Neuron (in vitro differentiated cells): Measurements from ENCODE around the gene LRRC49.

Experiments used
- H2AFZ ChIP-seq: one replicate; pipeline ENCODE4 v1.6.1; 2013; ENCODE audit warnings: low read depth, mild to moderate bottlenecking, inconsistent platforms, low read length, moderate library complexity
- H3K27me3 ChIP-seq: one replicate; pipeline ENCODE4 v1.6.1; 2013; ENCODE audit warnings: low read length; ENCODE audit not compliant: insufficient read depth
- H3K36me3 ChIP-seq: one replicate; pipeline ENCODE4 v1.6.1; 2013; ENCODE audit warnings: low read length; ENCODE audit not compliant: insufficient read depth
- H3K4me1 ChIP-seq: one replicate; pipeline ENCODE4 v1.6.1; 2013; ENCODE audit warnings: low read length; ENCODE audit not compliant: insufficient read depth
- H3K4me3 ChIP-seq: 2 replicates; pipeline ENCODE4 v1.5.1; 2013; ENCODE audit warnings: mild to moderate bottlenecking, low read length, moderate library complexity
- H3K9me3 ChIP-seq: one replicate; pipeline ENCODE4 v1.6.1; 2013; ENCODE audit warnings: low read length

LRRC49 gene

DNA sequence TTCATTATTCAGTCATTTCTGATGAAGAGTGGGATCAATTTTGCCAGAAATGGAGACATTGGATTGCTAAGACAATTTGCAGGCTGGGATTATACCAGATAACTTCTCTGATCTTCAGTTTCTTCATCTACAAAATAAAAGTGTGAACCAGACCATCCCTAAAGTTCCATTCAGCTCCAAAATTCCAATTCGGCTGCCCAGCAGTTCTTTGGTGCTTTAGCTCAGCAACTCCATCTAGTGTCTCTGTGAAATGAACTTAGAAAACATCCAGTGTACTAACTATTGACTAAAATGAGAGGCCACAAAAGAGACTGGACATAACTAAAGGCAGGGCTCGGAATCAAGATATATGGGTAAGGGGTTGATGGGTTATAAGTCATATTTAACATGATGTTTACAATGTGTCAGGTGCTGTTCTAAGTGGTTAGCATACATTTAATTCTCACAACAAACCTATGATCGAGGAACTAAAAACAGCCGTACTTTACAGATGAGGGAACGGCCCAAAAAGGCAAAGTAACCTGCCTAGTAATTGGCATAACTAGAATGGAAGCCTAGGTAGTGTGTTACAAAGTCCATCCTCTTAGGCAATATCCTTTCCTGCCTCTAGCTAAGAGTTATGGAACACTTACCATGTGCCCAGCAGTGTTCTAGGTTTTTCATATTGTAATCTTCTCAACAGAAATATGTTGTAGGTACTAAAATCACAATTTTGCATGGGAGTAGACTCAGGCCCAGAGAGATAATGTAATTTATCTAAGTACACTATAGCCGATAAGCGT is 17.4 kb upstream of the LRRC49 start:
- Histone ChIP-seq H3K4me1 (no peaks in the 10 kb centered on the region), H3K4me3 (no peak overlapping the region), H3K36me3 (no peaks in the 10 kb centered on the region), H3K27me3 (no peaks in the 10 kb centered on the region), H2AFZ (no peak overlapping the region), H3K9me3 (no peaks in the 10 kb centered on the region)

DNA sequence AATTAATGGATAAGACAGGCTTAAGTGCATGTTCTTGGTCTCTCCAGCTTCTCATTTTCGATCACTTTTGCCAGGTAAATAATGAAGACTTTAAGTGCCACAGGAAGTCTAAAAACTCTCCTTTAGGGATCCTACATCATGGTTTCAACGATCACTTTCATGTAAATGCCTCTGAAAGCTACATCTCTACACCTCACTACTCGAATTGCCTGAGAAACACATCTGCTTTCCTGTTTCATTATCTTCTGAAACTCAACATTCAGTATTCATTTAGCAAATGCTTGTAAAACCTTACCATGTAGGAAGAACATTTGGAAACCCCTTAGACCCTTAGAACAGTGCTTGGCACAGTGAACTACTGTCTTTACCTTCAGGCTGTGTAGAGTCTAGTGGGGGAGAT is 16.6 kb upstream of the LRRC49 start:
- Histone ChIP-seq H2AFZ (no peak overlapping the region), H3K4me3 (no peak overlapping the region), H3K27me3 (no peaks in the 10 kb centered on the region), H3K9me3 (no peaks in the 10 kb centered on the region), H3K4me1 (no peaks in the 10 kb centered on the region), H3K36me3 (no peaks in the 10 kb centered on the region)

DNA sequence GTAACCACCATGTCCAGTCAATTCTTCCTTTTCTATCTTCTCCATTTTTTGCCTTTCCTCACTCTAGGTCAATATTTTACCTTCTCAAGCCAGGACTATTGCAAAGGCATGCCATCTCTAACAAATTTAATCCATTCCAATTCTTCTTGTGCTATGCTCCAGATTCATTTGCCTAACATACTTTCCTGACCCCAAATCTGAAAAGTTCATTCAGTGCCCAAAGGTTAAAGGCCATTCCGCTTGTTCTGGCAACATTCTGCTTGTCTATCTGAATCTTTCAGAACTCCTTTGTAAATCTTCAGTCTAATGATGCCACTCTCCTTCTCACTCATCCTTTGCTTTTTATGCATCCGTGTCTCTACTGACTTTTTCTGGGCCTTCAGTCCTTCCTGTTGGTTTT is 15.9 kb upstream of the LRRC49 start:
- Histone ChIP-seq H3K27me3 (no peaks in the 10 kb centered on the region), H3K9me3 (no peaks in the 10 kb centered on the region), H3K36me3 (peaks cover 3% of the 10 kb centered on the region), H2AFZ (no peak overlapping the region), H3K4me3 (no peak overlapping the region), H3K4me1 (no peaks in the 10 kb centered on the region)

DNA sequence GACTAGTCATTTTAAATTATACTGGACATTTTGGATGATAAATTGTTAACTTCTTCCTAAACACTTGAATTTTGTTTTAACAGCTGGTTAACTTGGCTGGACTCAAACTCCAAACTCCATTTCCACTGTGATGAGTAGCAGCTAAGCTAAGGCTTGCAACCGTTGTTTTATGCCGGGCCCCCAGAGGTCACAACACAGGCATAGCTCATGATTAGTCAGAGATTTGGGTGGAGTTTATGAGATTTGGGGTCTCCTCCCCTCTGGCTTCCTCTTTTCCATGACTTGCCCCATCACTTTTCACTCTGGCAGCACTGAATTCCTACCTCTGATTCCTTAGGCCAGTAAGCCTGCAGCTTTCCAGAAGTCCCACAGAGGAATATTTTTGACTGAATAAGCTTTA is 13.2 kb upstream of the LRRC49 start:
- Histone ChIP-seq H3K27me3 (no peaks in the 10 kb centered on the region), H3K4me1 (no peaks in the 10 kb centered on the region), H3K36me3 (peaks cover 6% of the 10 kb centered on the region), H3K9me3 (no peaks in the 10 kb centered on the region), H2AFZ (no peak overlapping the region), H3K4me3 (no peak overlapping the region)

DNA sequence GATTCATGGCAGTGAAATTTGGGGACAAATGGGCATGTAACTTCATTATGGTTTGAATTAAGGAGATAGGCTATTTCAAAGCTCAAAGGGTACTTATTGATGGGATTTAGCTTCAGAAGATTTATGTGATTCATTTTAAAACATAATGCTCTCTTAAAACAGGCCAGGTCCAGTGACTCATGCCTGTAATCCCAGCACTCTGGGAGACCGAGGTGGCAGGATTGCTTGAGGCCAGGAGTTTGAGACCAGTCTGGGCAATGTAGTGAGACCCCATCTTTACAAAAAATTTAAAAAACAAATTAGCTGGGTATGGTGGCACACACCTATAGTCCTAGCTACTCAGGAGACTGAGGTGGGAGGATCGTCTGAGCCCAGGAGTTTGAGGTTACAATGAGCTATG is 11.8 kb upstream of the LRRC49 start:
- H3K4me1 ChIP-seq: no peaks in the 10 kb centered on the region
- peaks cover 6% of the 10 kb centered on the region for H3K36me3 ChIP-seq
- H3K27me3 ChIP-seq: no peaks in the 10 kb centered on the region
- no peak overlapping the region for H3K4me3 ChIP-seq
- no peaks in the 10 kb centered on the region for H3K9me3 ChIP-seq
- no peak overlapping the region for H2AFZ ChIP-seq

DNA sequence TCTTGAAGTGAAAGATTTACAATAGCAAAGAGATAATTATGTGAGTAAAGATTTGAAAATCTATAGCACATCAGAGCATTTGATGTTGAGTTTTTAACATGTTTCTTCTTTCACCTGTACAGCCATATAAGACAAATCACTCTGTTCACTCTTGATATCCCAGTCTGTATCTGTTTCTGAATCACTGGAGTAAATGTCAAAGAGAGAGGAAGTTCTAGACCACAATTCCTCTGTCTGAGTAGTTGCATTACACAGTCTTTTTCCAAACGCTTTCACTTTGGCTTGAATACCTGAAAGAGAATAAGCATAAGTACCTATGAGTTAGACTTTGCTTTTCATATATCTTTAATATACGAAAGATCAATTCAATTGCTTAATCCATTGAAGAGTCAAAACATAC is 10.3 kb upstream of the LRRC49 start:
- Histone ChIP-seq H3K4me1 (no peaks in the 10 kb centered on the region), H2AFZ (no peak overlapping the region), H3K9me3 (no peaks in the 10 kb centered on the region), H3K4me3 (no peak overlapping the region), H3K36me3 (peaks cover 6% of the 10 kb centered on the region), H3K27me3 (no peaks in the 10 kb centered on the region)

DNA sequence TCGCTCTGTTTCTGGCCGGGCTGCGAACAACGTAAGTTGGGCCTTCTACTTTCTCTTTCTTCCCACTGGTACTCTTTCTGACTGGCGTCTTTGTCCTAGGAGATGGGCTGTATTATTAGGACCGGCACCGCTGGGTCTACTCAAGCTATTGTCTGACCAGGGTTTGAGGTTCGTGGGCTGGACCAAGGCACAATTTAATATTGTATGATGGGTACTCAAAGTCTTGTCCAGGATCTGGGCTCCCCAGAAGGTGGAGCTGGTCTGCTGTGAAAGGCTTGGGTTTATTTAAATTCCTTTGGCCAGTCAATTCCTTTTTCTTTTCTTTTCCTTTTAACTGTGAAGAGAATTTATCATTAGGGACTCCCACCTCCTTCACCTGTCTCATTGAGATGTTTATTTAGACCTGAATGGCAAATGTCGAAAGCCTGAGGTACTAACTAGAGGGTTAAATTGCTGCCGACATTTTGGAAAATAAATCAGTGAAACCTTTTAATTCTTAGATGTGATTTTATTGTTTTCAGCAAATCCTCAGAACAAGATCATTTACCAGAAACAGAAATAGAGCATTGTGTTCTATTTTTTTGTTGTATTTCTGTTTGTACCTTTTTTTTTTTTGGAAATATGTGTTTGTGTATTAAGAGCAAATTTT is 410 bp downstream of the LRRC49 start:
- peaks cover 17% of the 10 kb centered on the region for H3K36me3 ChIP-seq
- H3K27me3 ChIP-seq: no peaks in the 10 kb centered on the region
- peak overlapping the region; percentile 83 for H2AFZ ChIP-seq
- peaks cover 18% of the 10 kb centered on the region for H3K4me1 ChIP-seq
- H3K9me3 ChIP-seq: no peaks in the 10 kb centered on the region
- peak overlapping the region; percentile 65 for H3K4me3 ChIP-seq

DNA sequence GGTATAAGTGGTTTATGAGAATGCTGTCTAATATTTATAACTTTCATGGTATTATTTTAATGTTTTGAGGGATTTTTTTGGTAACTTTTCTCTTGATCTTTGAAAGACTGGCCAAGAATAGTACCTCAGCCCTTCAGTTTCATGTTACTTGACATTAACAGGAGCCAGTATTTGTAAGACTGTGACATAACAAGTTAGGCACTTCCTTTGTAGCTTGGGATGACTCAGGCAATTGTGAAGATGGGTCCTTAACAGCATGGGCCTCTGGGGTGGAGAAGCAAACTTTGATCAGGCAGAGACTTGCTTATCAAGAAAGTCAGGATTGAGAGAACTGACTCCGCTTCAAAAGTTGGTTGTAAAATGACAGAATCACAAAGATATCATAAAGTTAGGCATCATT is 9.5 kb downstream of the LRRC49 start:
- H3K27me3 ChIP-seq: no peaks in the 10 kb centered on the region
- peaks cover 69% of the 10 kb centered on the region for H3K36me3 ChIP-seq
- no peak overlapping the region for H2AFZ ChIP-seq
- H3K4me1 ChIP-seq: no peaks in the 10 kb centered on the region
- H3K4me3 ChIP-seq: no peak overlapping the region
- H3K9me3 ChIP-seq: peaks cover 5% of the 10 kb centered on the region

DNA sequence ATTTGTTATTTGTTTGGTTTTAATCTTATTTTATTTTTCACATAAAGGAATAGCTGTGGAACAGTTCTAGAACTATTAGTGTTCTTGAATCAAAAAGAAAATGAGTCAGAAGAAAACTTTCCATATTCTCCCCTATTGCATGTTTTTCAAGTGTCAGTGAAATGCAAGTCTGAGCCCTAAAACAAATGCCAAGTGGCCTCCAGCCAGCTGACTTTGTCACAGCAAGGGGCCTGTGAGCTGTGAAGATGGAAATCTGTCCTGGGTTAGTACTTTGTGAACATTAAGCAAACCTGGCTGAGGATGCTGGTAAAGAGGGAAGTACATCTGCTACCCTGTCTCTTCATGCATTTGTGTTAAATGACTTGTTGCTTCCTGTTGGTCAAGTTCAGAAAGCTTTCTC is 14.2 kb downstream of the LRRC49 start:
- Histone ChIP-seq H3K4me3 (no peak overlapping the region), H3K27me3 (no peaks in the 10 kb centered on the region), H3K9me3 (peaks cover 19% of the 10 kb centered on the region), H3K36me3 (peaks cover 63% of the 10 kb centered on the region), H3K4me1 (no peaks in the 10 kb centered on the region), H2AFZ (no peak overlapping the region)

DNA sequence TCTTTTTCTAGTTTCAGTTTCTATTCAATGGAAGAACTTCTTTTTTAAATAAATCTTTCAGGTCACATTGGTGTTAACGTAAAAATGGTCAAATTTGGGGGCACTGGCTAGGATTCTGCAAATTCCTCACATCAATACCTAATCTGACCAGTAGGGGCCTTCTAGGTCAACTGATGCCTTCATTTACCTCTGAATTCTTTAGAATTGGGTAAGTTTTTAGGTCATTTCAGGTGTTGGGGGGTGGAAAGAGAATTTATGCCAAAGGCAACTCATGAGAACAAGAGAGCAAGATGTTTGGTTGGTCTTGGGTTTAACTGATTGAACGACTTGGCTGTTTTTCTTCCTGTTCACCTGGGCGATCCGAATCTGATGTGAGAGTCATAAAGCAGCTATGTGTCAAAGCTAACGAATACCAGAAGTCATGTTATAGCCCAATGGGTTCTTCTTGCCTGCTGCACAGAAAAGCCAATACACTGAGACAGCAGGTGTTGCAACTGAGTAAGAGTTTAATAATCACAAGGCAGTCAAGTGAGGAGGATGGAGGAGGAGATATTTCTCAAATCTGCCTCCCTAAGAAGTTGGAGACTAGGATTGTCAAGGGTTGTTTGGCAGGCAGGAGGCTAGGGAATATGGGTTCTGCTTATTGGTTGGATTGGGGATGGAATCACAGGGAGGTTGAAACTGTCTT is 15.3 kb downstream of the LRRC49 start:
- Histone ChIP-seq H3K4me3 (no peak overlapping the region), H3K36me3 (peaks cover 57% of the 10 kb centered on the region), H3K27me3 (no peaks in the 10 kb centered on the region), H2AFZ (no peak overlapping the region), H3K9me3 (peaks cover 19% of the 10 kb centered on the region), H3K4me1 (no peaks in the 10 kb centered on the region)

DNA sequence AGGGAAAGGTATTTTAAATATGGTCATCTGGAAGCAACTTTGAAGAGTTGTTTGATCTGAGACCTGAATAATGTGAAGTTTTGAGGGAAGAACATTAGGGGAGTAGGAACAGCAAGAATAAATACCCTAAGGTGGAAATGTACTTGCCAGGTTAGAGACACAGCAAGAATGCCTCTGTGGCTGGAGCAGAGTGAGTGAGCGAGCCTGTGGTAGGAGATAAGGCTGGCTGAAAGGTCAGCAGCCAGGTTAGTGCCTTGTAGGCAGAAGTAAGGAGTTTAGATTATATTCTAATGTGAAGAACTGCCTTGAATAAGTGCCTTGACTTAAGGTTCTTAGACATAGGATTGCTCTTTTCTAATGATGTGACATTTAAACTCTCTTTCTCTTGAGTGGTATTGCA is 18.3 kb downstream of the LRRC49 start:
- H3K27me3 ChIP-seq: no peaks in the 10 kb centered on the region
- no peaks in the 10 kb centered on the region for H3K4me1 ChIP-seq
- H3K4me3 ChIP-seq: no peak overlapping the region
- H3K9me3 ChIP-seq: peaks cover 19% of the 10 kb centered on the region
- H2AFZ ChIP-seq: no peak overlapping the region
- H3K36me3 ChIP-seq: peaks cover 42% of the 10 kb centered on the region

DNA sequence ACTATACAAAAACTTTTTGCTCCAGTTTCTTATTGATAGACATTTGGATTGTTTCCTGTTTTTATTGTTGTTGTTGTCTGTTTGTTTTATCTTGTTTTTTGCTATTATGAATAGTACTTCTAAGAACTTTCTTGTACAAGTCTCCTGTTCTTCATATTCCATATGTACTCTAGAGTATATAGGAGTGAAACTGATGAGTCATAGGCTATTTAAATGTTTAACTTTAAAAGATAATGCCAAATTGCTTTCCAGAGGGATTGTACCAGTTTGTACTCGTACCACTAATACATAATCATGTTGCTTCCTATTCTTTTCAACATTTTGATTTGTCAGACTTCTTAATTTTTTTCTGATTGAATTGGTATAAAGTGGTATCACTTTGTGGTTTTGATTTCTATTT is 19.6 kb downstream of the LRRC49 start:
- Histone ChIP-seq H3K36me3 (peaks cover 33% of the 10 kb centered on the region), H3K27me3 (no peaks in the 10 kb centered on the region), H3K4me3 (no peak overlapping the region), H3K4me1 (no peaks in the 10 kb centered on the region), H2AFZ (no peak overlapping the region), H3K9me3 (peaks cover 17% of the 10 kb centered on the region)

DNA sequence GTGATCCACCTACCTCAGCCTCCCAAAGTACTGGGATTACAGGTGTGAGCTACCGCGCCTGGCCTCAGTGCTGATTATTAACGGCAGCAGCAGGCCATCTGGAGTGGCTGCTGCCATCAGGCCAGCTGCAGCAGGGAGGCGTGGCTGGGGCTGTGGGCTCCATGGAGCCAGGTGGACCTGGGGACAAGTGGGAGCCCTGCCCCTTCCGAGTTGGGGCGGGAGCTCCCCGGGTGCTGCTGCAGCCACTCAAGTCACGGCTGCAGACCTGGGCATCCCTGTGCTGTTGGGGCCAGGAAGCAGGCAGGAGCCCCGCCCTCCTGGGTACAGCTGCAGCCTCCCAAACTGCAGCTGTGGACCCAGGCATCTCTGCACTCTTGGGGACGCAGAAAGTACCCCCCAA is 23.9 kb downstream of the LRRC49 start:
- no peak overlapping the region for H2AFZ ChIP-seq
- no peaks in the 10 kb centered on the region for H3K27me3 ChIP-seq
- H3K4me3 ChIP-seq: no peak overlapping the region
- peaks cover 6% of the 10 kb centered on the region for H3K36me3 ChIP-seq
- H3K4me1 ChIP-seq: no peaks in the 10 kb centered on the region
- H3K9me3 ChIP-seq: peaks cover 5% of the 10 kb centered on the region
